ENCODE results near the gene ZBTB7C. TPM values are rescaled to one million over a fixed set of nuclear protein-coding genes. Genes with fewer than 3 reads are reported as not detected.
A peak's percentile ranks its signal among the peaks of the same experiment; 100 is the strongest.

ZBTB7C gene
- total RNA-seq, 1 experiment from 2014 or later, result 0.33 TPM

DNA sequence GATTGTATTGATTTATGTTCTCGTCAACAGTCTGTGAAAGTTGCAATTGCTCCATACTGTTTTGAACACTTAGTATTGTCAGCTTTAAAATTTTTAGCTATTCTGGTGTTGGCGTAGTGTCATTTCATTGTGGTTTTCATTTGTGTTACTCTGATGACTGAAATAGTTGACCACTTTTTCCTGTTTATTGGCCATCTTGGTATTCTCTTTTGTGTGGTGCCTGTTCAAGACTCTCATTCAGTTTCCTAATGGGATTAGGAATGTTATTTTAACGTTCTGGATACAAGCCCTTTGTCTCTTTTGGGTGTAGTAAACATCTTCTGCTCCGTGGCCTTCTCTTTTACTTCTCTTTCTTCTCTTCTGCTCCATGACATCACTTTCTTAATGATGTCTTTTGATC is 396.0 kb downstream of the ZBTB7C start:
- no peak overlapping the region for H2BK12ac ChIP-seq (ENCODE audit: insufficient read length, low read depth, low read length)
- H3K27ac ChIP-seq (ENCODE audit: insufficient read length, low read depth, low read length), result no peak overlapping the region
- H3K4me1 ChIP-seq (ENCODE audit: insufficient read depth, low read length), result no peaks in the 10 kb centered on the region
- H3K14ac ChIP-seq (ENCODE audit: insufficient read depth, low read length), result no peak overlapping the region
- H2AK5ac ChIP-seq (ENCODE audit: insufficient read length, low read length), result no peak overlapping the region
- TF ChIP-seq, protein P1, sequence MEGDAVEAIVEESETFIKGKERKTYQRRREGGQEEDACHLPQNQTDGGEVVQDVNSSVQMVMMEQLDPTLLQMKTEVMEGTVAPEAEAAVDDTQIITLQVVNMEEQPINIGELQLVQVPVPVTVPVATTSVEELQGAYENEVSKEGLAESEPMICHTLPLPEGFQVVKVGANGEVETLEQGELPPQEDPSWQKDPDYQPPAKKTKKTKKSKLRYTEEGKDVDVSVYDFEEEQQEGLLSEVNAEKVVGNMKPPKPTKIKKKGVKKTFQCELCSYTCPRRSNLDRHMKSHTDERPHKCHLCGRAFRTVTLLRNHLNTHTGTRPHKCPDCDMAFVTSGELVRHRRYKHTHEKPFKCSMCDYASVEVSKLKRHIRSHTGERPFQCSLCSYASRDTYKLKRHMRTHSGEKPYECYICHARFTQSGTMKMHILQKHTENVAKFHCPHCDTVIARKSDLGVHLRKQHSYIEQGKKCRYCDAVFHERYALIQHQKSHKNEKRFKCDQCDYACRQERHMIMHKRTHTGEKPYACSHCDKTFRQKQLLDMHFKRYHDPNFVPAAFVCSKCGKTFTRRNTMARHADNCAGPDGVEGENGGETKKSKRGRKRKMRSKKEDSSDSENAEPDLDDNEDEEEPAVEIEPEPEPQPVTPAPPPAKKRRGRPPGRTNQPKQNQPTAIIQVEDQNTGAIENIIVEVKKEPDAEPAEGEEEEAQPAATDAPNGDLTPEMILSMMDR (conservative IDR thresholded peaks at IDR 0.05), result no peak
- H3T11ph ChIP-seq (ENCODE audit: low read length), result no peak overlapping the region
- peaks cover 5% of the 10 kb centered on the region for H3K23me2 ChIP-seq (ENCODE audit: insufficient read length, low read depth, low read length, poor library complexity, severe bottlenecking)
- no peak overlapping the region for H3K18ac ChIP-seq (ENCODE audit: insufficient read length, low read depth, low read length)
- H2BK5ac ChIP-seq (ENCODE audit: insufficient read length, low read length), result no peak overlapping the region
- H2AFZ ChIP-seq (ENCODE audit: low read length), result no peak overlapping the region
- no peak for DNase-seq
- no peak overlapping the region for H2BK15ac ChIP-seq (ENCODE audit: low read depth, low read length)
- H3K4me3 Mint-ChIP-seq, result no peak overlapping the region
- H3K9me3 Mint-ChIP-seq, result peaks cover 14 to 16% of the 10 kb centered on the region in 2 experiments
- no peak overlapping the region for H4K91ac ChIP-seq (ENCODE audit: insufficient read length, low read depth, low read length)
- H4K5ac ChIP-seq (ENCODE audit: insufficient read length, low read depth, low read length), result no peak overlapping the region
- no CpG with 5 or more reads among the region's 4 CpGs for WGBS (ENCODE audit: extremely low coverage, insufficient read length, low lambda C conversion rate)
- H3K9ac ChIP-seq (ENCODE audit: extremely low read depth, insufficient read length, low read length), result no peak overlapping the region
- no peak overlapping the region for H4K8ac ChIP-seq (replicated peaks; ENCODE audit: insufficient read length, low read depth, low read length)
- H3K23ac ChIP-seq (ENCODE audit: insufficient read length, low read depth, low read length), result no peak overlapping the region
- no peaks in the 10 kb centered on the region for H4K20me1 ChIP-seq (ENCODE audit: control insufficient read depth, insufficient read depth, insufficient read length)
- H3K36me3 Mint-ChIP-seq (ENCODE audit: insufficient read depth in 1 of 3, low read depth in 3 of 3), result peaks cover 0 to 12% (median 4%) of the 10 kb centered on the region in 3 experiments; a peak in 5 of 7 replicates
- peaks cover 2% of the 10 kb centered on the region for H3K27me3 Mint-ChIP-seq (ENCODE audit: low read depth)
- no peak overlapping the region for H2BK120ac ChIP-seq (ENCODE audit: low read depth, low read length, poor library complexity, severe bottlenecking)
- no peak overlapping the region for H3K56ac ChIP-seq (ENCODE audit: insufficient read length, low read depth, low read length)
- peaks cover 33 to 39% of the 10 kb centered on the region in 2 experiments for H3K4me1 Mint-ChIP-seq
- H3K9me3 ChIP-seq (ENCODE audit: control insufficient read depth, low read depth, low read length), result no peaks in the 10 kb centered on the region
- H3K27me3 ChIP-seq (ENCODE audit: insufficient read depth, low read length), result no peaks in the 10 kb centered on the region
- no peak overlapping the region for H3K4me2 ChIP-seq (ENCODE audit: insufficient read depth, insufficient read length, low read length)
- H3K27ac Mint-ChIP-seq, result peak overlapping the region in 1 of 3 experiments; percentile 2; a peak in 1 of 7 replicates
- H3K79me1 ChIP-seq (ENCODE audit: insufficient read depth, low read depth, low read length, poor library complexity, severe bottlenecking), result no peaks in the 10 kb centered on the region
- H3K79me2 ChIP-seq (ENCODE audit: insufficient read depth, low read length), result no peaks in the 10 kb centered on the region
- H2BK20ac ChIP-seq (ENCODE audit: low read depth, low read length, poor library complexity, severe bottlenecking), result no peak overlapping the region
- H3K4ac ChIP-seq (ENCODE audit: low read depth, low read length), result no peak overlapping the region

All from H9 (cell line).